GM12878 (cell line): Measurements from ENCODE around the gene TNF. TPM values are rescaled to one million over a fixed set of nuclear protein-coding genes. Genes with fewer than 3 reads are reported as not detected.

Experiments
- ATAC-seq: fragments of 200-7000 bp; cut with Tn5 transposase; 3 replicates; pipeline ENCODE4 v1.9.1; 2020; ENCODE audit warnings: mild to moderate bottlenecking, moderate library complexity
- BruUV-seq: library from RNA; stranded (reverse); fragments of 400-500 nt; replicated peaks from 2 replicates; lab custom pipeline; 2021; lab: Mats Ljungman, UMichigan
- CTCF ChIA-PET: fragments of 300-600 bp; sonication (Branson Sonifier 250); formaldehyde crosslinking; extraction: SDS; loops from one replicate; lab custom pipeline; 2021; ENCODE audit warnings: inconsistent platforms; lab: Yijun Ruan, JAX
- POLR2A ChIA-PET: fragments of 350-600 bp; formaldehyde crosslinking; extraction: SDS; loops from one replicate; lab custom pipeline; 2021; ENCODE audit warnings: inconsistent platforms; lab: Charles Lee
- RAD21 ChIA-PET: fragments of 300-600 bp; sonication (Branson Sonifier 250); formaldehyde crosslinking; loops from one replicate; lab custom pipeline; 2023; ENCODE audit warnings: antibody characterized with exemption; ENCODE audit not compliant: unreplicated experiment; lab: Charles Lee
- SMC1A ChIA-PET: fragments of 300-600 bp; sonication (Branson Sonifier 250); formaldehyde crosslinking; loops from one replicate; lab custom pipeline; 2023; ENCODE audit not compliant: unreplicated experiment, uncharacterized antibody; lab: Charles Lee
- DNase-seq: peaks from one replicate; pipeline ENCODE4 v3.0.0-alpha.2; 2011; ENCODE audit warnings: low read depth, low spot score
- FAIRE-seq: peaks from 3 replicates; lab custom pipeline; 2011; peaks lifted over from hg19 to GRCh38; lab: Jason Lieb, UNC
- H2AFZ ChIP-seq: 2 replicates; pipeline ENCODE4 v1.6.0; 2011; ENCODE audit warnings: low read depth, low read length, control low read depth; ENCODE audit not compliant: control insufficient read depth
- H3K27ac ChIP-seq: 2 replicates; pipeline ENCODE4 v1.5.1; 2011; ENCODE audit warnings: control low read depth; ENCODE audit not compliant: control insufficient read depth, insufficient read depth
- H3K27me3 ChIP-seq, 2 experiments: replicated peaks in 1 of 2; 2 replicates each; pipeline versions ENCODE4 v1.6.0 to v1.6.1; 2011; ENCODE audit warnings: low read length in 1 of 2; ENCODE audit not compliant: control insufficient read depth in 2 of 2, insufficient read depth in 2 of 2
- H3K36me3 ChIP-seq, 2 experiments: 2 replicates each; pipeline ENCODE4 v1.5.1; 2011; ENCODE audit warnings: low read length in 1 of 2; ENCODE audit not compliant: control insufficient read depth in 2 of 2, insufficient read depth in 2 of 2
- H3K4me1 ChIP-seq: 2 replicates; pipeline ENCODE4 v1.6.1; 2011; ENCODE audit warnings: mild to moderate bottlenecking, low read length, moderate library complexity, mixed read lengths; ENCODE audit not compliant: control insufficient read depth, insufficient read depth
- H3K4me2 ChIP-seq: 2 replicates; pipeline ENCODE4 v1.6.0; 2011; ENCODE audit warnings: control low read depth; ENCODE audit not compliant: control insufficient read depth, insufficient read depth
- H3K4me3 ChIP-seq: fragments of 200-600 bp; sonication (generic); 2 replicates; pipeline ENCODE4 v1.5.1; 2016
- H3K79me2 ChIP-seq: 2 replicates; pipeline ENCODE4 v1.6.0; 2011; ENCODE audit warnings: low read length; ENCODE audit not compliant: control insufficient read depth, insufficient read depth
- H3K9ac ChIP-seq: 2 replicates; pipeline ENCODE4 v1.8.0; 2011; ENCODE audit warnings: low read length, control low read depth, mixed read lengths; ENCODE audit not compliant: control insufficient read depth, insufficient read depth
- H3K9me3 ChIP-seq: replicated peaks from 3 replicates; pipeline ENCODE4 v1.5.1; 2011; ENCODE audit warnings: mild to moderate bottlenecking, low read length; ENCODE audit not compliant: control insufficient read depth, insufficient read depth
- H4K20me1 ChIP-seq: 2 replicates; pipeline ENCODE4 v1.6.0; 2011; ENCODE audit not compliant: control insufficient read depth, insufficient read depth
- JUNB ChIP-seq: IDR thresholded peaks from 2 replicates; pipeline ENCODE4 v1.6.1; 2016; ENCODE audit warnings: antibody characterized with exemption, mild to moderate bottlenecking
- MTA2 ChIP-seq: fragments of 450-650 bp; IDR thresholded peaks from 2 replicates; pipeline ENCODE4 v1.6.1; 2016; ENCODE audit warnings: low read depth, mild to moderate bottlenecking, moderate library complexity
- PAX5 ChIP-seq: IDR thresholded peaks from 2 replicates; pipeline ENCODE4 v1.6.1; 2011; ENCODE audit warnings: low read depth, low read length, borderline replicate concordance
- SUZ12 ChIP-seq: fragments of 200-600 bp; sonication (generic); IDR thresholded peaks from one replicate; pipeline ENCODE4 v1.6.1; 2018; ENCODE audit warnings: antibody characterized with exemption, mild to moderate bottlenecking; ENCODE audit not compliant: unreplicated experiment
- ZBTB11 ChIP-seq: fragments of 450-650 bp; formaldehyde crosslinking; IDR thresholded peaks from 2 replicates; pipeline ENCODE4 v1.5.0; 2022; ENCODE audit warnings: mild to moderate bottlenecking, missing genetic modification characterization
- WGBS: methylation state at CpG from one replicate; pipeline ENCODE4 v1.1.6; 2016; ENCODE audit warnings: low lambda C conversion rate; ENCODE audit not compliant: insufficient replicate concordance, insufficient coverage; ENCODE audit errors: missing lambda C conversion rate; 5-methylcytosine and 5-hydroxymethylcytosine counted together
- in situ Hi-C: fragments of 300-500 bp; cut with MboI; formaldehyde crosslinking; loops from 9 replicates; pipeline ENCODE4 v1.14.3; 2018; ENCODE audit warnings: mixed read lengths
- intact Hi-C: fragments of 100-400 bp; cut with micrococcal nuclease; formaldehyde crosslinking; loops from one replicate; pipeline ENCODE4 v1.14.2; 2022; ENCODE audit not compliant: unreplicated experiment
- polyA plus RNA-seq, 11 experiments: library from polyadenylated mRNA; depleted of rRNA in 4 of 11; unstranded in 6 of 11; stranded (reverse) in 5 of 11; fragments of >200 nt; fragmentation: Nextera tagmentation in 4 of 11; fragmentation: Illumina TruSeq in 1 of 11; extraction: Ambion mirVana in 4 of 11; extraction: Trizol in 1 of 11; gene quantifications; 1 replicate in 1 of 11; 2 replicates in 10 of 11; pipeline versions ENCODE4 v1.2.1 to v1.2.3, GENCODE V29; 2011 to 2016; ENCODE audit warnings: inconsistent platforms in 2 of 11, missing spikeins in 2 of 11, low read depth in 1 of 11
- total RNA-seq, 4 experiments: library from RNA; depleted of rRNA in 3 of 4; stranded (reverse); fragments of >200 nt in 3 of 4; fragmentation: Illumina TruSeq in 1 of 4; extraction: Trizol in 1 of 4; gene quantifications; 2 replicates each; pipeline versions ENCODE4 v1.2.1 to v1.2.3, GENCODE V29; 2013 to 2021
- TF ChIP-seq, protein P1 (sequence below): fragments of 450-650 bp; IDR thresholded peaks from 2 replicates; pipeline ENCODE4 v1.6.1; 2014; ENCODE audit warnings: mild to moderate bottlenecking
- TF ChIP-seq, protein P2 (sequence below): fragments of 450-650 bp; IDR thresholded peaks from 2 replicates; pipeline ENCODE4 v1.6.1; 2017; ENCODE audit warnings: mild to moderate bottlenecking, moderate library complexity

TNF gene
- total and polyA plus RNA-seq, 10 of the 15 experiments (the other 5 are each of a cell fraction or from before 2014, with no cell fraction given) = 18.0 to 94.8 (median 61.9) TPM

DNA sequence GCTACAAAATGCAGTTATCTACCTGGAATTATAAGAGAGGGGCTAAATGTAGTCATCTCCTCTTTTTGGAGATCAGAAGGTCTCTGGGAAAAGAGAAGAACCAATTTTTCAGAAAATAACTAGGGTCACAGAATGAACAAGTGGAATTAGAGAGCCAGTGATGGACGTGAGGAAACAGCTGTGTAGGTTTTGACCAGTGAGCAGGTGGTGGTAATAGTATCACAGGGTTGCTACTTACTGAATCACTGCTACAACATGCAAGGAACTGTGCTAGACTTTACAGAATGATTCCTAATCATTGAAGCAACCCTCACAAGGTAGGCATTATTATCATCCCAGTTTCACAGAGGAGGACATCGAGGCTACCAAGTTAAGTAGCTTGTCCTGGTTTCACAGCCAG, 30.7 kb upstream of the TNF start:
- ATAC-seq (no peak), DNase-seq (no peak), FAIRE-seq (no peak)
- peaks cover 3 to 5% of the 10 kb centered on the region in 2 experiments for H3K36me3 ChIP-seq
- no peak overlapping the region for H3K9ac ChIP-seq
- POLR2A ChIA-PET = interaction anchor here (0.6 kb wide), 1 partner anchor 65 kb away, joined by 3 read pairs; no protein-coding TSS in a partner anchor
- H2AFZ ChIP-seq = no peak overlapping the region
- intact Hi-C loops = loop anchor here (10.0 kb wide), 1 partner anchor 360 kb away; the partner anchor contains the start of gene ZBTB12
- in situ Hi-C loops = loop anchor here (5.0 to 10.0 kb wide), 3 partner anchors 52 to 290 kb away; no protein-coding TSS in a partner anchor
- peaks cover 12% of the 10 kb centered on the region; the same call in 1 of the 2 replicates for H3K4me1 ChIP-seq
- RAD21 ChIA-PET = interaction anchor here (16.9 kb wide), 1 partner anchor 52 kb away, joined by 668 read pairs; the partner anchor contains the start of gene NCR3
- H4K20me1 ChIP-seq = peaks cover 8% of the 10 kb centered on the region
- SMC1A ChIA-PET = interaction anchor here (34.7 kb wide), 1 partner anchor 39 kb away, joined by 1989 read pairs; the partner anchor contains the start of genes LST1, LTA, LTB and NCR3
- no TSS peak for BruUV-seq
- WGBS = 48% methylated on average over 2 of the region's 2 CpGs
- CTCF ChIA-PET = interaction anchor here (0.8 to 34.8 kb wide), 2 partner anchors 43 to 194 kb away, joined by 3 to 2098 read pairs; partner anchors contain the start of genes LST1, LTB, NCR3 and TNF
- H3K4me2 ChIP-seq = no peak overlapping the region
- no peaks in the 10 kb centered on the region for H3K27me3 ChIP-seq
- no peak for TF ChIP-seq PAX5
- no peak for TF ChIP-seq ZBTB11
- TF ChIP-seq MTA2 = no peak
- TF ChIP-seq, protein P1, sequence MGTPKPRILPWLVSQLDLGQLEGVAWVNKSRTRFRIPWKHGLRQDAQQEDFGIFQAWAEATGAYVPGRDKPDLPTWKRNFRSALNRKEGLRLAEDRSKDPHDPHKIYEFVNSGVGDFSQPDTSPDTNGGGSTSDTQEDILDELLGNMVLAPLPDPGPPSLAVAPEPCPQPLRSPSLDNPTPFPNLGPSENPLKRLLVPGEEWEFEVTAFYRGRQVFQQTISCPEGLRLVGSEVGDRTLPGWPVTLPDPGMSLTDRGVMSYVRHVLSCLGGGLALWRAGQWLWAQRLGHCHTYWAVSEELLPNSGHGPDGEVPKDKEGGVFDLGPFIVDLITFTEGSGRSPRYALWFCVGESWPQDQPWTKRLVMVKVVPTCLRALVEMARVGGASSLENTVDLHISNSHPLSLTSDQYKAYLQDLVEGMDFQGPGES = no peak
- no peak for TF ChIP-seq SUZ12
- no peak for TF ChIP-seq JUNB
- TF ChIP-seq, protein P2, sequence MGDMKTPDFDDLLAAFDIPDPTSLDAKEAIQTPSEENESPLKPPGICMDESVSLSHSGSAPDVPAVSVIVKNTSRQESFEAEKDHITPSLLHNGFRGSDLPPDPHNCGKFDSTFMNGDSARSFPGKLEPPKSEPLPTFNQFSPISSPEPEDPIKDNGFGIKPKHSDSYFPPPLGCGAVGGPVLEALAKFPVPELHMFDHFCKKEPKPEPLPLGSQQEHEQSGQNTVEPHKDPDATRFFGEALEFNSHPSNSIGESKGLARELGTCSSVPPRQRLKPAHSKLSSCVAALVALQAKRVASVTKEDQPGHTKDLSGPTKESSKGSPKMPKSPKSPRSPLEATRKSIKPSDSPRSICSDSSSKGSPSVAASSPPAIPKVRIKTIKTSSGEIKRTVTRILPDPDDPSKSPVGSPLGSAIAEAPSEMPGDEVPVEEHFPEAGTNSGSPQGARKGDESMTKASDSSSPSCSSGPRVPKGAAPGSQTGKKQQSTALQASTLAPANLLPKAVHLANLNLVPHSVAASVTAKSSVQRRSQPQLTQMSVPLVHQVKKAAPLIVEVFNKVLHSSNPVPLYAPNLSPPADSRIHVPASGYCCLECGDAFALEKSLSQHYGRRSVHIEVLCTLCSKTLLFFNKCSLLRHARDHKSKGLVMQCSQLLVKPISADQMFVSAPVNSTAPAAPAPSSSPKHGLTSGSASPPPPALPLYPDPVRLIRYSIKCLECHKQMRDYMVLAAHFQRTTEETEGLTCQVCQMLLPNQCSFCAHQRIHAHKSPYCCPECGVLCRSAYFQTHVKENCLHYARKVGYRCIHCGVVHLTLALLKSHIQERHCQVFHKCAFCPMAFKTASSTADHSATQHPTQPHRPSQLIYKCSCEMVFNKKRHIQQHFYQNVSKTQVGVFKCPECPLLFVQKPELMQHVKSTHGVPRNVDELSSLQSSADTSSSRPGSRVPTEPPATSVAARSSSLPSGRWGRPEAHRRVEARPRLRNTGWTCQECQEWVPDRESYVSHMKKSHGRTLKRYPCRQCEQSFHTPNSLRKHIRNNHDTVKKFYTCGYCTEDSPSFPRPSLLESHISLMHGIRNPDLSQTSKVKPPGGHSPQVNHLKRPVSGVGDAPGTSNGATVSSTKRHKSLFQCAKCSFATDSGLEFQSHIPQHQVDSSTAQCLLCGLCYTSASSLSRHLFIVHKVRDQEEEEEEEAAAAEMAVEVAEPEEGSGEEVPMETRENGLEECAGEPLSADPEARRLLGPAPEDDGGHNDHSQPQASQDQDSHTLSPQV = no peak
- H3K27ac ChIP-seq = no peak overlapping the region
- no peaks in the 10 kb centered on the region for H3K9me3 ChIP-seq
- H3K79me2 ChIP-seq = peaks cover 46% of the 10 kb centered on the region
- H3K4me3 ChIP-seq = no peak overlapping the region
